GM18508 (cell line): ENCODE results near the gene RYR3.

ENCODE experiments used
- ATAC-seq: cut with Tn5 transposase; IDR thresholded peaks from one replicate; pipeline ENCODE4 v1.9.1; 2021; ENCODE audit warnings: moderate number of reproducible peaks; ENCODE audit not compliant: insufficient read depth, unreplicated experiment

Gene RYR3

GRCh38 chr15:33310481-33311311 lies at the start of gene RYR3:
Gene RYR3 (plus strand): TSS chr15:33310967. CDS start chr15:33311046, 79 bp downstream.
- no peak for ATAC-seq

- no peak for ATAC-seq
These were observed 48.5 kb upstream of the RYR3 start for GRCh38 chr15:33262306-33262705.

DNA sequence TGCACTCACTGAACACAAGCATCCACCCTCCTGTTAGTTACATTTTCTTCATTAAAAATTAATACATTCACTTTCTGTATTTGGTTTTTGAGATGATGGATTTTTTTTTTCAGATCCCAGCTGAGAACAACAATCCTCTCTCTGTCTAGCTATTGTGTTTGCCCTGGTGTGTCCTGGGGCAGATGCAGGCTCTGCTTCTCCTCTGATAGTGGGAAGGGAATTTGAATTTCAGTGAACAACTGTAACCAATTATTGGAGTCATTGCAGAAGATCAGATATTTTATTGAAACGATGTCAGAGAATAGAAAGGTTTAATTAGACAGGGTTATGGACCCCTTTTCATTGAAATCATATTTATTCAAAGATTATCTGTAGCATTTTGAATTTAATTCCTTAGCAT lies 33.1 kb upstream of the RYR3 start:
- ATAC-seq = no peak

GRCh38 chr15:33278816-33279612 lies 31.8 kb upstream of the RYR3 start:
- no peak for ATAC-seq

GRCh38 chr15:33279613-33280205 lies 31.1 kb upstream of the RYR3 start:
- ATAC-seq = no peak

DNA sequence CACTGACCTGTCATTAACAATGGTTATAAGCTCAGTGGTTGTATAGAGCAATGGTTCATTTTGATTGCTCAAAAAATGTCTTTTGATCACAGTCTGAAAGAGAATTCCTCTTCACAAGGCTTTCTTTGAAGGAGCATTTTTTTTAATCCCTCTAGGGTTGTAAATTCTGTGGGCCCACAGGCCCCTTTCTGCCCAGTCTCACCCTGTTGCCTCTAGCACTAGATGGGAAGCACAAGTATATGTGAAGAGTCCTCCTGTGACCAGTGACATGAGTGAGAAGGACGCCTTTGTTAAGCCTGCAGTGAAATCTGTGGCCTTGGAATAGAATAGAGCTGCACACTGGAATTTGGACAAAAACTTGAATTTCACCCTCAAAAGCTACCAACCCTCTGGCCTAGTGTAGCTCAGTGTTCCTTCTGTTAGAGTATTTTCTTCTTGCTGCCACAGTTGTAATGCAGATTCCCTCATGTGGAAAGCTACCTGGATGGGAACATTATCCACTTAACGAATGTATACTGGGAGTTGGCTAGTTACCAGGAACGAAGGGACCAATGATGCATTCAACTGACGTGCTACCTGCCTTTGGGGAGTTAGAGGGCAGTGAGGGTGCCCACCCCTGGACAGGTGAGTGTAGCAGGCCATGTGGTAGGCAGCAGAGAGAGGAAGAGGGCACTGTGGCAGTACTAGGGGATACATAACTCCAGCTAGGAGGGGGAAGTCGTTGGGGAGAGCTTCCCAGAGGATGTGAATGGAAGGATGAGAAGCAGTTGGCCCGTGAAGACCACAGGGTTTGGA lies 28.3 kb upstream of the RYR3 start:
- ATAC-seq = no peak

GRCh38 chr15:33283576-33283975 lies 27.2 kb upstream of the RYR3 start:
- ATAC-seq = no peak

- ATAC-seq = no peak
These were observed 26.4 kb upstream of the RYR3 start for GRCh38 chr15:33284336-33284735.

- ATAC-seq = no peak
These were observed 18.0 kb upstream of the RYR3 start for GRCh38 chr15:33292717-33293307.

GRCh38 chr15:33293713-33294334 lies 16.9 kb upstream of the RYR3 start:
- no peak for ATAC-seq

DNA sequence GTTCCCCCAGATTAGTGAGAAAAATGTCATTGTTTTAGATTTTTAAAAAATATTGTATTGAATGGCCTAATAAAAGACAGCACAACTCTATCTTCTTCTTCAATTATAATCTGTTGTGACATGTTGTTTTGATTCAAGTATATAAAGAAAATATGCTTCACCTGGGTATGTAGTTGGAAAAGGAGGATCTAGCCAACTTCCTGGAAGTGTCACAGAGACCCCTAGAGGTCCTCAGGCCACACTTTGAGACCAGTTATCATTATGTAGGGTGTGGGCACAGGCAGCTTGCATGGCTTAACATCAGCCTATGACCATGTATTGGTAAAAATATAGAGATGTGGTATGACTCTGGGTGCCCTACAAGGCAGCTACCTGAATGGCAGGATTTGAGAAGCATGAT lies 14.7 kb upstream of the RYR3 start:
- ATAC-seq = no peak

DNA sequence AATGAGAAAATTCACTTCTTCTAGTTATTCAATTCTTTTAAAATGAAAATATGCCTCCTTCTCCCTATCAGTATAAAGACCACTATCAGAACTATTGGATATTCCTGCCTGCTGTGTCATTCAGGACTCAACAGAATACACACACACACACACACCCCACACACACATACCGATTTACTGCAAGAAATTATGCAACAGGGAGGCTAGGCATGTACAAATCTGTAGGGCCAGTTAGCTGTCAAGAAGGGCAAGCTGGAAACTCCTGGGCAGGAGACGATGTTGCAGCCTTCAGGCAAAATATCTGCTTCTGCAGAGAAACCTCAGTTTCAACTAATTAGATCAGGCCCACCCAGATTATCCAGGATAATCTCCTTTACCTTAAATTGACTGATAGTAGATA lies 13.9 kb upstream of the RYR3 start:
- ATAC-seq = no peak

GRCh38 chr15:33298631-33299030 lies 12.1 kb upstream of the RYR3 start:
- ATAC-seq = no peak

DNA sequence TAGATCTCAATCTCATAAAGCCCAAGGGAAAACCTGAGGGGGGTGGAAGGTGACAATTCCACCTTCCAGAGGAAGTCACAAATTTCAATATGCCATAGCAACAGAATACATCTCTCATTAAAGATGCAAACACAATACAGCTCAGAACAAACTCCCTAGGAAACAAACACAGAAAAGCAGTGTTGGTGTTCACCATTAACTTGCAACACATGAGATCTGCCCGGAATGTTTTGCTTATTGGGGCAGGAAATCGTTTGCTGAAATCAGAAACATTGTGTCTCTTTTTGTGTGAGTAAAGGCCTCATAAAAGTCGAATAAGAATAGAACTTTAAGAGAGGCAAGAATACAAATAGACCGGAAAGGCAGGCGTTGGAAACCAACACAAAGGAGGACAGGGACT lies 5.8 kb upstream of the RYR3 start:
- no peak for ATAC-seq

- no peak for ATAC-seq
These were observed 1.0 kb upstream of the RYR3 start for GRCh38 chr15:33309602-33310276.

DNA sequence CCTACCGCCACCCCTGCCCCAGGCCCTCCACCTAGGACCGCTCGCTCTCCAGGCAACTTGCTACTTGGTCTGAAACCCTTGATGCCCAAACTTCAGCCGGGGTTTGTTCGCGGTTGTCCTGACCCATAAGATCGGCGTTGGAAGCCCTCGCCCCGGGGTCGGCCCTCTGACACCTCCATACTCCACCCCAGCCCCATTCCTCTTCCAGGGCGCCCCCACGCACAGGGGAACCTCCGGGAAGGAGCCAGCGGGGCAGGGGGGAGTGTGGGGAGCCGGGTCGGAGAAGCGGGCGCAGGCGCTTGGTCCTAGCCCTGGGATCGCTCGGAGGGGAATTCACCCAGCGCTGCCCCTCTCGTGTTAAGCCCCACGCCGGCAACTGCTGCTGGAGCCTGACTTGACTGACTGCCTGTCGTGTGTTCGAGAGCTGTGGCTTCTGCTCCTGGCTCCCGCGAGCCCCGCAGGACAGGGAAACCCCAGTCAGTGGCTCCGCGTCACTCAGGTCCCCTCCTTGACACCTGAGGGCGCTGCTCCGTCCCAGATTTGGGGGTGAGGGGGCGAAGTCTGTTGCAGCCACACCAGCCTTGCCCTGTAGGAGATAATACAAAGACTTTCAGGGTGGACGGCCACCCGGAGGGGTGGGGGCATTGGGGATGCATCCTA lies 675 bp downstream of the RYR3 start:
- no peak for ATAC-seq

- ATAC-seq = no peak
These were observed 2.7 kb downstream of the RYR3 start for GRCh38 chr15:33313491-33313890.

- no peak for ATAC-seq
These were observed 3.3 kb downstream of the RYR3 start for GRCh38 chr15:33314069-33314468.

- no peak for ATAC-seq
These were observed 4.3 kb downstream of the RYR3 start for GRCh38 chr15:33315044-33315443.
